GM12878 (cell line): ENCODE measurements around the gene UBE2J2. TPM values are rescaled to one million over a fixed set of nuclear protein-coding genes. Genes with fewer than 3 reads are reported as not detected.

Source experiments
- BCLAF1 ChIP-seq: fragments of 450-650 bp; IDR thresholded peaks from 2 replicates; pipeline ENCODE4 v1.6.1; 2017; ENCODE audit warnings: antibody characterized with exemption, mild to moderate bottlenecking, moderate library complexity
- KLF5 ChIP-seq: fragments of 450-650 bp; IDR thresholded peaks from 2 replicates; pipeline ENCODE4 v1.6.1; 2014; ENCODE audit warnings: mild to moderate bottlenecking; ENCODE audit not compliant: partially characterized antibody
- PKNOX1 ChIP-seq: fragments of 450-650 bp; IDR thresholded peaks from 2 replicates; pipeline ENCODE4 v1.6.1; 2016; ENCODE audit warnings: mild to moderate bottlenecking
- PRDM15 ChIP-seq: fragments of 450-650 bp; formaldehyde crosslinking; IDR thresholded peaks from 2 replicates; pipeline ENCODE4 v1.4.0; 2020; ENCODE audit warnings: mild to moderate bottlenecking, moderate library complexity
- SUZ12 ChIP-seq: fragments of 200-600 bp; sonication (generic); IDR thresholded peaks from one replicate; pipeline ENCODE4 v1.6.1; 2018; ENCODE audit warnings: antibody characterized with exemption, mild to moderate bottlenecking; ENCODE audit not compliant: unreplicated experiment
- USF1 ChIP-seq: IDR thresholded peaks from 2 replicates; pipeline ENCODE4 v1.6.1; 2011; ENCODE audit warnings: borderline replicate concordance, low read depth, mild to moderate bottlenecking, moderate library complexity, mixed read lengths, low read length; ENCODE audit not compliant: insufficient read depth; ENCODE audit errors: extremely low read length
- ZNF384 ChIP-seq: IDR thresholded peaks from 2 replicates; pipeline ENCODE4 v1.6.1; 2012; ENCODE audit warnings: low read depth, mild to moderate bottlenecking, low read length, improper control_type of control experiment, borderline replicate concordance
- polyA plus RNA-seq, 11 experiments: library from polyadenylated mRNA; depleted of rRNA in 4 of 11; unstranded in 6 of 11; stranded (reverse) in 5 of 11; fragments of >200 nt; fragmentation: Nextera tagmentation in 4 of 11; fragmentation: Illumina TruSeq in 1 of 11; extraction: Ambion mirVana in 4 of 11; extraction: Trizol in 1 of 11; gene quantifications; 1 replicate in 1 of 11; 2 replicates in 10 of 11; pipeline versions ENCODE4 v1.2.1 to v1.2.3, GENCODE V29; 2011 to 2016; ENCODE audit warnings: inconsistent platforms in 2 of 11, missing spikeins in 2 of 11, low read depth in 1 of 11
- total RNA-seq, 4 experiments: library from RNA; depleted of rRNA in 3 of 4; stranded (reverse); fragments of >200 nt in 3 of 4; fragmentation: Illumina TruSeq in 1 of 4; extraction: Trizol in 1 of 4; gene quantifications; 2 replicates each; pipeline versions ENCODE4 v1.2.1 to v1.2.3, GENCODE V29; 2013 to 2021
- TF ChIP-seq, protein P1 (sequence below): fragments of 450-650 bp; IDR thresholded peaks from 2 replicates; pipeline ENCODE4 v1.6.1; 2017; ENCODE audit warnings: mild to moderate bottlenecking, moderate library complexity
- TF ChIP-seq, protein P2 (sequence below): fragments of 450-650 bp; IDR thresholded peaks from 2 replicates; pipeline ENCODE4 v1.6.1; 2017; ENCODE audit warnings: mild to moderate bottlenecking, moderate library complexity

UBE2J2 gene
- total and polyA plus RNA-seq, 10 of the 15 experiments (the other 5 are each of a cell fraction or from before 2014, with no cell fraction given): 0.72 to 70.5 (median 49.2) TPM

DNA sequence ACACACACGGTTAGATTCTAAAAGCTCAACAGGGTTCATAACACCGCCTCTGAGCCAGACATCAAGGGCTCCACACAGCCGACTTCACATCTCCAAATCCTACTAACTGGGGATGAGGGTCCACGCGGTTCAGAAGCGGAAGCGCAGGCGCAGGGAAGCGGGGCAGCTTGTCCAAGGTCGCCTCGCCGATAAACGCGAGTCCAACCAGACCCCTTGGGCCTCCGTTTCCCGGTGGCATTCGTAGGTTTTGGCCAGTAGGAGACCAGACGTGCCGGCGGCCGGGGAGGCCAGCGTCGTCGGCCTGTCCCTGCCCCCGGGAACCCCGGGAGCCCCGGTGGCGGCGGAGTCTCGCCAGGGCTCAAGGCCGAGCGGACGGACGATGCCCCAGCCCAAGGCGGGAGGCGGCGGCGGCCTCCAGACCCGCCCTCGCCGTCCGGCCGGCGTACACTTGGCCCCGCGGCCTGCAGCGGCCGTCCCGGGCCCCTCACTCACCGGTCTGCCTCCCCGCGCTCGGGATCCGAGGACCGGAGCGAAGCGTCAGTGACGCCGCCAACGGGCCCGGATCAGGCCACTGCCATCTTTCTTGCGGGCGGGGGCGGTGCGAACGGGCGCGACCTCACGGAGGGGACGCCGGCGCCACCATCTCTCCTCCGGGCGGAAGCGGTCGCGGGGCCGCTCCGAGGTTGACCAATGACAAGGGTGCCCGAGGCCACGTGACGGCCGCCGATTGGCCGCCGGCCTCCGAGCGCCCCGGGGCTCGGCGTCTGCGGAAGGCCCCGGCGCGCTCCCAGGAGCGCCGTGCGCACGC, 42.0 kb downstream of the UBE2J2 start, which contains the start of gene SDF4 (continued):
- TF ChIP-seq, protein P1, sequence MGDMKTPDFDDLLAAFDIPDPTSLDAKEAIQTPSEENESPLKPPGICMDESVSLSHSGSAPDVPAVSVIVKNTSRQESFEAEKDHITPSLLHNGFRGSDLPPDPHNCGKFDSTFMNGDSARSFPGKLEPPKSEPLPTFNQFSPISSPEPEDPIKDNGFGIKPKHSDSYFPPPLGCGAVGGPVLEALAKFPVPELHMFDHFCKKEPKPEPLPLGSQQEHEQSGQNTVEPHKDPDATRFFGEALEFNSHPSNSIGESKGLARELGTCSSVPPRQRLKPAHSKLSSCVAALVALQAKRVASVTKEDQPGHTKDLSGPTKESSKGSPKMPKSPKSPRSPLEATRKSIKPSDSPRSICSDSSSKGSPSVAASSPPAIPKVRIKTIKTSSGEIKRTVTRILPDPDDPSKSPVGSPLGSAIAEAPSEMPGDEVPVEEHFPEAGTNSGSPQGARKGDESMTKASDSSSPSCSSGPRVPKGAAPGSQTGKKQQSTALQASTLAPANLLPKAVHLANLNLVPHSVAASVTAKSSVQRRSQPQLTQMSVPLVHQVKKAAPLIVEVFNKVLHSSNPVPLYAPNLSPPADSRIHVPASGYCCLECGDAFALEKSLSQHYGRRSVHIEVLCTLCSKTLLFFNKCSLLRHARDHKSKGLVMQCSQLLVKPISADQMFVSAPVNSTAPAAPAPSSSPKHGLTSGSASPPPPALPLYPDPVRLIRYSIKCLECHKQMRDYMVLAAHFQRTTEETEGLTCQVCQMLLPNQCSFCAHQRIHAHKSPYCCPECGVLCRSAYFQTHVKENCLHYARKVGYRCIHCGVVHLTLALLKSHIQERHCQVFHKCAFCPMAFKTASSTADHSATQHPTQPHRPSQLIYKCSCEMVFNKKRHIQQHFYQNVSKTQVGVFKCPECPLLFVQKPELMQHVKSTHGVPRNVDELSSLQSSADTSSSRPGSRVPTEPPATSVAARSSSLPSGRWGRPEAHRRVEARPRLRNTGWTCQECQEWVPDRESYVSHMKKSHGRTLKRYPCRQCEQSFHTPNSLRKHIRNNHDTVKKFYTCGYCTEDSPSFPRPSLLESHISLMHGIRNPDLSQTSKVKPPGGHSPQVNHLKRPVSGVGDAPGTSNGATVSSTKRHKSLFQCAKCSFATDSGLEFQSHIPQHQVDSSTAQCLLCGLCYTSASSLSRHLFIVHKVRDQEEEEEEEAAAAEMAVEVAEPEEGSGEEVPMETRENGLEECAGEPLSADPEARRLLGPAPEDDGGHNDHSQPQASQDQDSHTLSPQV: peak; percentile 52
- TF ChIP-seq BCLAF1 (no peak), PRDM15 (CRISPR knock-in tag) (no peak), USF1 (peak; percentile 95), SUZ12 (no peak), ZNF384 (no peak), KLF5 (no peak), PKNOX1 (no peak)
- TF ChIP-seq, protein P2, sequence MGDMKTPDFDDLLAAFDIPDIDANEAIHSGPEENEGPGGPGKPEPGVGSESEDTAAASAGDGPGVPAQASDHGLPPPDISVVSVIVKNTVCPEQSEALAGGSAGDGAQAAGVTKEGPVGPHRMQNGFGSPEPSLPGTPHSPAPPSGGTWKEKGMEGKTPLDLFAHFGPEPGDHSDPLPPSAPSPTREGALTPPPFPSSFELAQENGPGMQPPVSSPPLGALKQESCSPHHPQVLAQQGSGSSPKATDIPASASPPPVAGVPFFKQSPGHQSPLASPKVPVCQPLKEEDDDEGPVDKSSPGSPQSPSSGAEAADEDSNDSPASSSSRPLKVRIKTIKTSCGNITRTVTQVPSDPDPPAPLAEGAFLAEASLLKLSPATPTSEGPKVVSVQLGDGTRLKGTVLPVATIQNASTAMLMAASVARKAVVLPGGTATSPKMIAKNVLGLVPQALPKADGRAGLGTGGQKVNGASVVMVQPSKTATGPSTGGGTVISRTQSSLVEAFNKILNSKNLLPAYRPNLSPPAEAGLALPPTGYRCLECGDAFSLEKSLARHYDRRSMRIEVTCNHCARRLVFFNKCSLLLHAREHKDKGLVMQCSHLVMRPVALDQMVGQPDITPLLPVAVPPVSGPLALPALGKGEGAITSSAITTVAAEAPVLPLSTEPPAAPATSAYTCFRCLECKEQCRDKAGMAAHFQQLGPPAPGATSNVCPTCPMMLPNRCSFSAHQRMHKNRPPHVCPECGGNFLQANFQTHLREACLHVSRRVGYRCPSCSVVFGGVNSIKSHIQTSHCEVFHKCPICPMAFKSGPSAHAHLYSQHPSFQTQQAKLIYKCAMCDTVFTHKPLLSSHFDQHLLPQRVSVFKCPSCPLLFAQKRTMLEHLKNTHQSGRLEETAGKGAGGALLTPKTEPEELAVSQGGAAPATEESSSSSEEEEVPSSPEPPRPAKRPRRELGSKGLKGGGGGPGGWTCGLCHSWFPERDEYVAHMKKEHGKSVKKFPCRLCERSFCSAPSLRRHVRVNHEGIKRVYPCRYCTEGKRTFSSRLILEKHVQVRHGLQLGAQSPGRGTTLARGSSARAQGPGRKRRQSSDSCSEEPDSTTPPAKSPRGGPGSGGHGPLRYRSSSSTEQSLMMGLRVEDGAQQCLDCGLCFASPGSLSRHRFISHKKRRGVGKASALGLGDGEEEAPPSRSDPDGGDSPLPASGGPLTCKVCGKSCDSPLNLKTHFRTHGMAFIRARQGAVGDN: peak; percentile 68
